ENCODE data around the gene CCDC47. TPM values are rescaled to one million over a fixed set of nuclear protein-coding genes. Genes with fewer than 3 reads are reported as not detected.

CCDC47 gene
- total RNA-seq, 1 donor from 2014 or later, result 55.9 TPM

GRCh38 chr17:63792055-63792729, 18.8 kb upstream of the CCDC47 start:
- Mint-ChIP-seq H3K4me3 (no peak overlapping the region), H3K27me3 (ENCODE audit: low read depth) (no peaks in the 10 kb centered on the region), H3K4me1 (no peaks in the 10 kb centered on the region), H3K9me3 (no peaks in the 10 kb centered on the region), H3K27ac (peak overlapping the region; percentile 14), H3K36me3 (peaks cover 38% of the 10 kb centered on the region)
- no peak for DNase-seq (ENCODE audit: low spot score in 2 of 2, unreplicated experiment in 2 of 2)
- no peak for TF ChIP-seq CTCF (IDR thresholded peaks at IDR 0.05; ENCODE audit: unreplicated experiment)

GRCh38 chr17:63790057-63790456, 16.7 kb upstream of the CCDC47 start:
- H3K27ac Mint-ChIP-seq, result no peak overlapping the region

GRCh38 chr17:63786971-63787711, 13.7 kb upstream of the CCDC47 start:
- Mint-ChIP-seq H3K27ac (no peak overlapping the region), H3K4me1 (no peaks in the 10 kb centered on the region), H3K27me3 (ENCODE audit: low read depth) (no peaks in the 10 kb centered on the region), H3K36me3 (peaks cover 10% of the 10 kb centered on the region), H3K4me3 (no peak overlapping the region), H3K9me3 (no peaks in the 10 kb centered on the region)
- TF ChIP-seq CTCF (IDR thresholded peaks at IDR 0.05; ENCODE audit: unreplicated experiment), result no peak
- no peak for DNase-seq (ENCODE audit: low spot score in 2 of 2, unreplicated experiment in 2 of 2)

More at GRCh38 chr17:63790057-63790456, 16.7 kb upstream of the CCDC47 start:
- no peaks in the 10 kb centered on the region for H3K4me1 Mint-ChIP-seq
- TF ChIP-seq CTCF (IDR thresholded peaks at IDR 0.05; ENCODE audit: unreplicated experiment), result no peak
- no peaks in the 10 kb centered on the region for H3K27me3 Mint-ChIP-seq (ENCODE audit: low read depth)
- DNase-seq (ENCODE audit: low spot score in 2 of 2, unreplicated experiment in 2 of 2), result no peak
- H3K4me3 Mint-ChIP-seq, result no peak overlapping the region
- H3K36me3 Mint-ChIP-seq, result peaks cover 30% of the 10 kb centered on the region
- H3K9me3 Mint-ChIP-seq, result no peaks in the 10 kb centered on the region

- Mint-ChIP-seq H3K27me3 (ENCODE audit: low read depth) (no peaks in the 10 kb centered on the region), H3K9me3 (no peaks in the 10 kb centered on the region), H3K36me3 (peaks cover 11% of the 10 kb centered on the region), H3K4me3 (no peak overlapping the region), H3K4me1 (no peaks in the 10 kb centered on the region), H3K27ac (no peak overlapping the region)
- DNase-seq (ENCODE audit: low spot score in 2 of 2, unreplicated experiment in 2 of 2), result no peak
- no peak for TF ChIP-seq CTCF (IDR thresholded peaks at IDR 0.05; ENCODE audit: unreplicated experiment)
Measured at GRCh38 chr17:63786117-63786516, 12.7 kb upstream of the CCDC47 start.

- no peak for TF ChIP-seq CTCF (IDR thresholded peaks at IDR 0.05; ENCODE audit: unreplicated experiment)
- no peak for DNase-seq (ENCODE audit: low spot score in 2 of 2, unreplicated experiment in 2 of 2)
- peaks cover 11% of the 10 kb centered on the region for H3K36me3 Mint-ChIP-seq
- H3K4me1 Mint-ChIP-seq, result no peaks in the 10 kb centered on the region
- H3K27me3 Mint-ChIP-seq (ENCODE audit: low read depth), result no peaks in the 10 kb centered on the region
- no peaks in the 10 kb centered on the region for H3K9me3 Mint-ChIP-seq
- H3K4me3 Mint-ChIP-seq, result no peak overlapping the region
- no peak overlapping the region for H3K27ac Mint-ChIP-seq
Measured at GRCh38 chr17:63785556-63785955, 12.2 kb upstream of the CCDC47 start.
